ENCODE measurements around the gene RND2. TPM values are rescaled to one million over a fixed set of nuclear protein-coding genes. Genes with fewer than 3 reads are reported as not detected.

RND2 gene
- total and polyA plus RNA-seq, 2 experiments from 2014 or later: 18.5 to 22.9 TPM

- peak; percentile 92 for DNase-seq (ENCODE audit: low spot score)
- Mint-ChIP-seq H3K36me3 (ENCODE audit: low read depth) (peaks cover 27% of the 10 kb centered on the region), H3K27me3 (ENCODE audit: insufficient read depth, low read depth, poor library complexity) (peaks cover 19% of the 10 kb centered on the region), H3K9me3 (no peaks in the 10 kb centered on the region), H3K4me3 (peak within 1 kb of the TSS; percentile 95), H3K27ac (peak within 1 kb of the TSS; percentile 96), H3K4me1 (peaks cover 28% of the 10 kb centered on the region)
- peak; percentile 20; the same call in 1 of the 2 replicates for TF ChIP-seq CREB1 (CRISPR knock-in tag; IDR thresholded peaks at IDR 0.05; ENCODE audit: low read depth)
- TF ChIP-seq NANOG (IDR thresholded peaks at IDR 0.05; ENCODE audit: borderline replicate concordance): no peak
- TF ChIP-seq CTCF (conservative IDR thresholded peaks at IDR 0.05; ENCODE audit: low read depth in 2 of 2): no peak
- peak; percentile 87 for TF ChIP-seq POLR2AphosphoS5 (IDR thresholded peaks at IDR 0.05; ENCODE audit: low read depth)
- no peaks in the 10 kb centered on the region for H3K9me2 ChIP-seq (ENCODE audit: insufficient read depth)
- peak; percentile 66 for ATAC-seq
- H3K27me3 ChIP-seq (ENCODE audit: insufficient read depth): no peaks in the 10 kb centered on the region
- H3K79me2 ChIP-seq (replicated peaks; ENCODE audit: insufficient read depth): peaks cover 46% of the 10 kb centered on the region
- H2AFZ ChIP-seq: peak within 1 kb of the TSS; percentile 94
- H3K36me3 ChIP-seq (ENCODE audit: insufficient read depth): peaks cover 3% of the 10 kb centered on the region; the same call in 1 of the 2 replicates
- peak within 1 kb of the TSS; percentile 85 for H3K27ac ChIP-seq (ENCODE audit: low read depth)
- peaks cover 19% of the 10 kb centered on the region; the same call in 1 of the 2 replicates for H3F3A ChIP-seq (replicated peaks; ENCODE audit: low read depth)
- peaks cover 10% of the 10 kb centered on the region for H4K20me1 ChIP-seq (replicated peaks; ENCODE audit: insufficient read depth)
- H3K4me2 ChIP-seq: peak within 1 kb of the TSS; percentile 97
- peaks cover 31% of the 10 kb centered on the region for H3K4me1 ChIP-seq (ENCODE audit: insufficient read depth)
- H3K4me3 ChIP-seq: peak within 1 kb of the TSS; percentile 98
These were observed 3.1 kb upstream of the RND2 start, which contains the start of gene VAT1 for GRCh38 chr17:43021741-43022512. TSS of gene VAT1 (minus strand) at chr17:43022385. CDS start at chr17:43022322, 63 bp downstream.

GRCh38 chr17:43025290-43025657 is 243 bp downstream of the RND2 start:
- Mint-ChIP-seq H3K36me3 (ENCODE audit: low read depth) (peaks cover 18% of the 10 kb centered on the region), H3K9me3 (no peaks in the 10 kb centered on the region), H3K27me3 (ENCODE audit: insufficient read depth, low read depth, poor library complexity) (peaks cover 28% of the 10 kb centered on the region), H3K4me1 (peaks cover 33% of the 10 kb centered on the region), H3K27ac (peak overlapping the region; percentile 61; the same call in 1 of the 2 replicates), H3K4me3 (peak overlapping the region; percentile 91)
- peaks cover 19% of the 10 kb centered on the region; the same call in 1 of the 2 replicates for H3F3A ChIP-seq (replicated peaks; ENCODE audit: low read depth)
- ATAC-seq (no peak; the same call in 2 of the 3 replicates), DNase-seq (ENCODE audit: low spot score) (peak; percentile 75)
- peak overlapping the region; percentile 93 for H3K4me2 ChIP-seq
- H3K79me2 ChIP-seq (replicated peaks; ENCODE audit: insufficient read depth): peaks cover 24% of the 10 kb centered on the region
- no peaks in the 10 kb centered on the region for H3K27me3 ChIP-seq (ENCODE audit: insufficient read depth)
- no peaks in the 10 kb centered on the region for H4K20me1 ChIP-seq (replicated peaks; ENCODE audit: insufficient read depth)
- peak overlapping the region; percentile 98 for H3K4me3 ChIP-seq
- no peak overlapping the region for H3K27ac ChIP-seq (ENCODE audit: low read depth)
- H3K4me1 ChIP-seq (ENCODE audit: insufficient read depth): peaks cover 32% of the 10 kb centered on the region
- 0 out of 2 replicates have a peak overlapping the region, but pooled peaks have one; percentile 43 for H2AFZ ChIP-seq
- H3K36me3 ChIP-seq (ENCODE audit: insufficient read depth): no peaks in the 10 kb centered on the region
- no peaks in the 10 kb centered on the region for H3K9me2 ChIP-seq (ENCODE audit: insufficient read depth)
- TF ChIP-seq POLR2AphosphoS5 (IDR thresholded peaks at IDR 0.05; ENCODE audit: low read depth): no peak; the same call in 1 of the 2 replicates
- no peak for TF ChIP-seq STAT1 (IDR thresholded peaks at IDR 0.05; ENCODE audit: unreplicated experiment)
- TF ChIP-seq ZNF331 (CRISPR knock-in tag; IDR thresholded peaks at IDR 0.05; ENCODE audit: low read depth): no peak
- TF ChIP-seq CREB1 (CRISPR knock-in tag; IDR thresholded peaks at IDR 0.05; ENCODE audit: low read depth): no peak
- TF ChIP-seq EZH2 (IDR thresholded peaks at IDR 0.05; ENCODE audit: low read depth, unreplicated experiment): no peak
- no peak for TF ChIP-seq REST (IDR thresholded peaks at IDR 0.05; ENCODE audit: unreplicated experiment)
- no peak for TF ChIP-seq NANOG (IDR thresholded peaks at IDR 0.05; ENCODE audit: borderline replicate concordance)
- no peak for TF ChIP-seq JUNB (IDR thresholded peaks at IDR 0.05; ENCODE audit: unreplicated experiment)

All from GM23338 (cell line).